ENCODE measurements around the gene MSH3.
"Not testable (repeated sequence)": the region's sequence is repeated elsewhere in the genome, so short reads cannot be mapped to it uniquely, and the experiment has no call there.

Gene MSH3

GRCh38 chr5:80860924-80861613 is 206.6 kb downstream of the MSH3 start:
- DNase-seq: no peak

GRCh38 chr5:80863708-80864107 is 209.3 kb downstream of the MSH3 start:
- no peak for DNase-seq

- DNase-seq: no peak
Measured at GRCh38 chr5:80864109-80864508, 209.7 kb downstream of the MSH3 start.

- DNase-seq: peak in 2 of 4 experiments; percentile 7 to 31
Measured at GRCh38 chr5:80864706-80865435, 210.4 kb downstream of the MSH3 start.

- DNase-seq: no peak
Measured at GRCh38 chr5:80865551-80865950, 211.1 kb downstream of the MSH3 start.

- DNase-seq: peak; percentile 35 to 76 (median 62)
Measured at GRCh38 chr5:80866371-80866770, 211.9 kb downstream of the MSH3 start.

GRCh38 chr5:80867233-80867632 is 212.8 kb downstream of the MSH3 start:
- peak in 3 of 4 experiments; percentile 7 to 23 (median 8) for DNase-seq

- no peak for DNase-seq
Measured at GRCh38 chr5:80870442-80870841, 216.0 kb downstream of the MSH3 start.

GRCh38 chr5:80871541-80871961 is 217.1 kb downstream of the MSH3 start:
- DNase-seq: no peak

- DNase-seq: no peak
Measured at GRCh38 chr5:80874162-80874561, 219.7 kb downstream of the MSH3 start.

- no peak for DNase-seq
Measured at GRCh38 chr5:80877592-80877991, 223.1 kb downstream of the MSH3 start.

- no peak for DNase-seq
Measured at GRCh38 chr5:80881726-80882125, 227.3 kb downstream of the MSH3 start.

- DNase-seq: not testable (repeated sequence)
Measured at GRCh38 chr5:80883390-80883789, 228.9 kb downstream of the MSH3 start.

- DNase-seq: no peak
Measured at GRCh38 chr5:80884086-80884813, 229.8 kb downstream of the MSH3 start.

- DNase-seq: peak in 2 of 4 experiments; percentile 8 to 22
Measured at GRCh38 chr5:80884929-80885328, 230.5 kb downstream of the MSH3 start.

GRCh38 chr5:80885396-80886000 is 231.0 kb downstream of the MSH3 start:
- DNase-seq: no peak

- DNase-seq: no peak
Measured at GRCh38 chr5:80894083-80894482, 239.6 kb downstream of the MSH3 start.

GRCh38 chr5:80895523-80895922 is 241.1 kb downstream of the MSH3 start:
- no peak for DNase-seq

- DNase-seq: not testable (repeated sequence)
Measured at GRCh38 chr5:80902624-80903023, 248.2 kb downstream of the MSH3 start.

- DNase-seq: peak; percentile 50 to 78 (median 70)
Measured at GRCh38 chr5:80904533-80905187, 250.2 kb downstream of the MSH3 start.

- peak in 1 of 4 experiments; percentile 25 for DNase-seq
Measured at GRCh38 chr5:80905405-80905804, 251.0 kb downstream of the MSH3 start.

GRCh38 chr5:80912479-80912878 is 258.0 kb downstream of the MSH3 start:
- DNase-seq: no peak

Data from suppressor macrophage (primary cell).